Stimulated activated CD8-positive, alpha-beta memory T cell treated with anti-CD3 and anti-CD28 coated beads, Interleukin-15, amount 100 ng/mL, for 24 hours (primary cell): ENCODE data around the gene SENP5.
"Not testable (repeated sequence)": the region's sequence is repeated elsewhere in the genome, so short reads cannot be mapped to it uniquely, and the experiment has no call there.

Source experiments
- DNase-seq: peaks from one replicate; pipeline ENCODE4 v3.0.0-alpha.2; 2020; ENCODE audit warnings: low read depth

The SENP5 gene

GRCh38 chr3:196942915-196943277 is 75.2 kb downstream of the SENP5 start:
- no peak for DNase-seq

- DNase-seq, result not testable (repeated sequence)
Measured at GRCh38 chr3:196944037-196944790, 76.5 kb downstream of the SENP5 start.

DNA sequence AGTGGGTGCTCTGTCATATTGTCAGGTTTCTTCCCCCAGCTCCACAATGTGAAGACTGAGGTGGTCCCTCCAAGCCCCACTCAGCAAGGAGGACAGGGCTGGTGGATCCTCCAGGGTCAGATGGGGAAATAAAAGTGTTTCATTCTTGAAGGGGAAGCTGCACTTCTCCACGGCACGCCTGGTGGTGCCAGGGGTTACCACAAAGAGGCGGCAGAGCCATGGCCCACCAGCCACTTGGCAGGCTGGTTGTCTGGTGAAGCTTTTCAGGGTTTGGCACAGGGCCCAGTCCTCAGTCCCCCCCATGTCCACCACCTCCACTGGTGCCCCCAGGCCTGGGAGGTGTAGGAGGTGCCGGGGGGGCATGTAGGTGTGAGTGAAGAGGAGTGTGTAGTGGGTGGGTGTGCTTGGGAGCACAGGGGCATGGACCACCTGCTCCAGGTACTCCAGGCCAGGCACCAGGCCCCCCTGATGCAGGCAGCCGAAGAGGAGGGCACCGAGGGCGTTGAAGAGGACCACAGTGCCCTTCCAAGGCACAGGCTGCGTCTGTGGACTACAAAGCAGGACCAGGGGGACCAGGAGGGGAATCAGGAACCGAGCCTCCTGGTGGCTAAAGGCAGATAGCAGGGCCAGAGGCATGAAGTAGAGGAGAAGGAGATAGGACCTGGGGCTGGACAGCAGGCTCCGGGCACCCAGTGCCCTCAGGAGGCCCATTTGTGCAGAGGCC is 79.6 kb downstream of the SENP5 start:
- no peak for DNase-seq

DNA sequence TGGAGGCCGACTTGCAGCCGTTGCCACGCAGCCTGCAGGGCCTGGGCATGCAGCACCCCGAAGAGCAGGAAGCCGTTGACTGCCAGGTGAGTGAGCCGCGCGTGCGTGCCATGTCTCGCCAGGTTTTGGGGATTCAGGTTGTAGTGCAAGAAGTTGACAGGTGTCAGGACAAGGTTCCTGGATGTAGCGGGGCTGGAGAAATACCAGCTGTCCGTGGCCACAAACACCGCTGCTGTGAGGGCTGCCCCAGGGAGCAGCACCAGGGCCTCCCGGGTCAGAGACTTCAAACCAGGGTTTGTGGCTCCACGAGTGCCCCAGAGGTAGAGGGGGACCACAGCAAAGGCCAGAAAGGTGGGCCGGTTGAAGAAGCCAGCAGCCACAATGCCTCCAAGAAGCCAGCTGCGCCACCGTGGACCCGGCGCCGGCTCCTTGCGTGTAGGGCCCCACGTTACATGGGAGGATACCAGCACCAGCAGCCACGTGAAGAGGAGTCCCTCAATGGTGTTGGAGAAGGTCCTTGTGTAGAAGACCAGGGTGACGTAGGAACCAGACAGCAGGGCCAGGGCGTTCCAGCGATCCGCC is 80.2 kb downstream of the SENP5 start:
- DNase-seq, result no peak

GRCh38 chr3:196948442-196949284 is 80.9 kb downstream of the SENP5 start:
- DNase-seq, result no peak

GRCh38 chr3:196949285-196949619 is 81.5 kb downstream of the SENP5 start:
- no peak for DNase-seq

DNA sequence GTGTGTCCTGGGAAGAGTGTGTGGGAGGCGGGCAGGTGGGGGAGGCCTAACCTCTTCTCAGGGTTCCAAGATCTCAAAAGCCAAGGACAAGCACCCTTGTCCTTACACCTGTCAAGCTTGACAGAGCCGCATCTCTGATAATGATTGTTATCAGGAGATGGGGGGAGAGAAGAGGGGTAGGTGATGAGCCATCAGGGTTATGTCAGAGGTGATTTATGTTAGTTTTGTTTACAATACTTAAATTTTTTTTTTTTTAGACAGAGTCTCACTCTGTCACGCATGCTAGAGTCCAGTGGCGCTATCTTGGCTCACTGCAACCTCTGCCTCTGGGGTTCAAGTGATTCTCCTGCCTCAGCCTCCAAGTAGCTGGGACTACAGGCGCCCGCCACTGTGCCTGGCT is 82.0 kb downstream of the SENP5 start:
- no peak for DNase-seq

- DNase-seq, result no peak
Measured at GRCh38 chr3:196951371-196951770, 83.7 kb downstream of the SENP5 start.

DNA sequence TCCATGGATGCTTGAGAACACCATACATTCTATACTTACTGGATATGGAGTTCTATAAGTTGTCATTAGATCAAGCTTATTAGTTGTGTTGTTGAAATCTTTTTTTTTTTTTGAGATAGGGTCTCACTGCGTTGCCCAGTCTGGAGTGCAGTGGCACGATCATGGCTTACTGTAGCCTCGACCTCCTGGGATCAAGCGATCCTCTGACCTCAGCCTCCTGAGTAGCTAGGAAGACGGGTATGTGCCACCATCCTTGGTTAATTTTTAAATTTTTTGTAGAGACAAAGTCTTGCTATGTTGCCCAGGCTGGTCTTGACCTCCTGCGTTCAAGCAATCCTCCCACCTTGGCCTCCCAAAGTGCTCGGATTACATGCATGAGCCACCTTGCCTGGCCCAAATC is 87.1 kb downstream of the SENP5 start:
- DNase-seq, result no peak

DNA sequence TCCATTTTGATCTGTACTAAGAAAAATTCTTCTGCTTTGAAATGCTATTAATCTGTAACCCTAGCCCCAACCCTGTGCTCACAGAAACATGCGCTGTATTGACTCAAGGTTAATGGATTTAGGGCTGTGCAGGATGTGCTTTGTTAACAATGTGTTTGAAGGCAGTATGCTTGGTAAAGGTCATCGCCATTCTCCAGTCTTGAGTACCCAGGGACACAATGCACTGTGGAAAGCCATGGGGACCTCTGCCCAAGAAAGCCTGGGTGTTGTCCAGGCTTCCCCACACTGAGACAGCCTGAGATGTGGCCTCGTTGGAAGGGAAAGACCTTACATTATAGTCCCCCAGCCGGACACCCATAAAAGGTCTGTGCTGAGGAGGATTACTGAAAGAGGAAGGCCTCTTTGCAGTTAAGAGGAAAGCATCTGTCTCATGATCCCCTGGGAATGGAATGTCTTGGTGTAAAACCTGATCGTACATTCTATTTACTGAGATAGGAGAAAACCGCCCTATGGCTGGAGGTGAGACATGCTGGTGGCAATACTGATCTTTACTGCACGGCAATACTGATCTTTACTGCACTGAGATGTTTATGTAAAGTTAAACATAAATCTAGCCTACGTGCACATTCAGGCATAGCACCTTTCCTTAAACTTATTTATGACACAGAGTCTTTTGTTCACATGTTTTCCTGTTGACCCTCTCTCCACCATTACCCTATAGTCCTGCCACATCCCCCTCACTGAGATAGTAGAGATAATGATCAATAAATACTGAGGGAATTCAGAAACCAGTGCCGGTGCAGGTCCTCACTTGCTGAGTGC is 94.6 kb downstream of the SENP5 start:
- DNase-seq, result no peak

DNA sequence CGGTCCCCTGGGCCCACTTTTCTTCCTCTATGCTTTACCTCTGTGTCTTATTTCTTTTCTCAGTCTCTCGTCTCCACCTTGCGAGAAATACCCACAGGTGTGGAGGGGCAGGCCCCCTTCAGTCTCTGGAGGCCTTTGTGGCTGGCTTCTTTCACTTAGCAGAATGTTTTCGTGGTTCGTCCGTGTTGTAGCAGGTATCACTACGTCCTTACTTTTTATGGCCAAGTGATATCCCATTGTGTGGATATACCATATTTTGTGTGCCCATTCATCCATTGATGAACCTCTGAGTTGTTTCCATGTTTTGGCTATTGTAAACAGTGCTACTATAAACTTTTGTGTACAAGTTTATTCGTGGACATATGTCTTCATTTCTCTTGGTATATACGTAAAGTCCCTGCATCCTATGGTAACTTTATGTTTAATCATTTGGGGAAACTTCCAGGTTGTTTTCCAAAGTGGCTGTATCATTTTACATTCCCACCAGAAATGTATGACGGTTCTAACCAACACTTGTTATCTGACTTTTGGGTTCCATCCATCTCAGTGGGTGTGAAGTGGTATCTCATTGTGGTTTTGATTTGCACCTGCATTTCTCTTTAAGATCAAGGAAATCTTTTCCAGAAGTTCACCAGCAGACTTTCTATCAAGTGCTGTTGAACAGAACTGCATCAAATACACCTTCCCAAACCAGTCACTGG is 95.4 kb downstream of the SENP5 start:
- DNase-seq, result no peak

GRCh38 chr3:196963631-196963953 is 95.9 kb downstream of the SENP5 start:
- DNase-seq, result no peak

DNA sequence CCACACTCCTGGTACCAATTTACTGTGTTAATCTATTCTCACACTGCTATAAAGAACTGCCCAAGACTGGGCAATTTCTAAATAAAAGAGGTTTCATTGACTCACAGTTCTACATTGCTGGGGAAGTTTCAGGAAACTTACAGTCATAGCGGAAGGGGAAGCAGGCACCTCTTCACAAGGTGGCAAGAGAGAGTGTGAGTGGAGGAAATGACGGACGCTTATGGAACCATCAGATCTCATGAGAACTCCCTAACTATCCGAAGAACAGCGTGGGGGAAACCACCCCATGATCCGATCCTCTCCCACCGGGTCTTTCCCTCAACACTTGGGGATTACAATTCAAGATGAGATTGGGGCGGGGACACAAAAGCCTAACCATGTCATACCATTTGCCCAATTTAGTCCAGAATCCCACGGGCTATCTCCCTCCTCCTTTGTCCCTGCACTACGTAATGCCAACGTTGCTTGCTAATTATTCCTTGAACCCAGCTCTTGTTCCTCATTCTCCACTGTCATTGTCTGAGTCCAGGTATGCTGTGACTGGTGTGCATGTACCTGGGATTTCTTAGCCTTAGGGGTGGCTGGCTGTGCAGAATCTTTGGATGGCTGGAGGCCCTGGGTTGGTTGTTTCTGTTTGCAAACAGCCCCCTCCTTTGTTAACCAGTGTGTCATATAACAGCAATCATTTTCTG is 97.5 kb downstream of the SENP5 start:
- no peak for DNase-seq

DNA sequence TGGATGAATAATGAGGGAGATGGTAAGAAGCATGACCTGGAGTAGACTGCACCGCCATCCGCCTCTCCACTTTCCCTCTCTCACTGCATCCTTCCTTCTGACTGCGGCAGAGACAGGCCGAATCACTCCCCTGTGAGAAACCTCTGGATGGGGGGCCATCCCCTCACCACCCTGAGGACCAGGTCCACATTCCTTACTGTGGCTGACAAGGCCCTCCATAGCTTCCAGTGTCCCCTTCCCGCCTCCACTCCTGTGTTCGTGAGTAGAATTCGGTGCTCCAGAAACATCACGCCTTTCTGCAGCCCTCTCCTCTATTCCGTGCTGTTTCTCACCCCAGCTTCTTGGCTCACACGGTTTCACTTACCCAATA is 98.1 kb downstream of the SENP5 start:
- no peak for DNase-seq

DNA sequence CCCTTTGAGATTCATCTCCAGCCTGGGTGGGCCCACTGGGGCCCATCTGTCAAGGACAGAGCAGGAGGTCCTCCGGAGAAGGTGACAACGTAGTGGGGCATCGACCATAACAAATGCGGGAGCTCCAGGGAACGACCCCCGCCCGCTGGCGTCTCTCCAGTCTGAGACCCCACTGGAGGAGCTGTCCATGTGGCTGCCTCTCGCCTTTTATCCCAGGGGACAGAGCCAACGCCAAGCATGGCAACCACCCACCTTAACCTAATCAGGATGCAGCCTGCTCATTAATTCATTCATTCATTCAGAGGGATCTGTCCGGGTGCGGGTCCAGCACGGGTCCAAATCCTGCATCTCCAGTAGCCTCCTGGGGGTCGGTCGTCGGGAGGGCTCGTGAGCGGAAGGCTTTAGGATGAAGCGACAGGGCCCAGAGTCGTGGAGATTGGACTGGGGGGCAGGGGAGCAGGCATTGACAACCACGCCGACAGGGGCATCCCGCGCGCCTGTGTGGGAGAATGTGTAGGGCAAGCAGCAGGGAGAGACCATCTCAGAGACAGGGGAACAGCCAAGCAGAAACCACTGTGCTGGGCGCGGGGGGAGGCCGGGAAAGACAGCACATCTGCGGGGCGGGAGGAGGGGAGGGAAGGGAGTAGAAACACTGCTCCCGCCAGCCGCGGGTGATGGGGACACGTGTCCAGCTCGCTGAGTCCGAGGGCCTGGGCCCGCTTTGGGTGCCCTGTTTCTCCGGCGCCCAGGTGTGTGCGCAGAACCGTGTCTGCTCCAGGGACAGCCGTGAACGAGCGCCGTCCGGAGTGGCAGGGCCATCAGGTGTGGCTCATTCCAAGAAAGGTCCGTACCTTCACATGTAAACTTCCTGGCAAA is 99.0 kb downstream of the SENP5 start:
- no peak for DNase-seq

GRCh38 chr3:196967412-196968232 is 99.9 kb downstream of the SENP5 start:
- DNase-seq, result no peak

DNA sequence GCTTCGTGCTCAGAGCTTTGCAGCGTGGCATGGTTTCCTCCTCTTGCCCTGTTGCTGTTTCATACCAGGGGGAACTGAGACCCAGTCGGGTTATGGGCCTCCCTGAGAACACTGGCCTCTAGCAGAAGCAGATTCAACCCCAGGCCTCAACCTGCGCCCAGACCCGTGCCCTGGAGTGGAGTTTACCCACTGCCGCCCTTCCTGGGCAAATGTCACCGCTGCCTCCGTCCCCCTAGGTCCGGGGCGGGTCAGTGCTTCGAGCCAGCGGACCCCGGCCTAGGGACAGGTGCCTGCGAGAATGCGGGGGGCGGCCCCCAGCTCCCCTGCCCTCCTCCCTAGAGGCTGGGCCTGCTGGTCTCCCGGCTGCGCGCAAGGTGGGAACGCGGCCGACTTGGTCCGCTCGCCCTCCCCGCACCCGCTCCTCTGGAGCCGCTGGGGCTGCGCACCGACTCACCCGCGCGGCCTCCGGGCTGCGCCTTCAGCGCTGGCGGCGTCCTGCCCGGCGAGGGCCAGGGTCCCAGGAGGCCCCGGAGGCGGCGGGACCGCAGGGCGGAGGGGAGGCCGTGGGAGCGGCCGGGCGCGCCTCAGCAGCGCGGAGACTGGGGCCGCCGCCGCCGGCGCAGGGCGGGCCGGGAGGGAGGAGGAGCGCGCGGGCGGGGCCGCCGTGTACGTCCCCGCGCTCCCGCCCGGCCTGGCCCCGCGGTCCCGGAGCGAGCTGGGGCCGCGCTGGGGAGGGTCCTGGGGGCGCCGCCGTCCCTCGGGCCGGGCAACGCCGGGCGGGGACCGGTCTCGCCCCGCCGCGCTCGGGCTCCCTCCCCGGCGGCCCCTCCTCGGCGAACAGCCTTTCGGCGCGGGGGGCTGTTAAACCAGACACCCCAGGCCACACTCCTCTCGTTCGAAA is 100.8 kb downstream of the SENP5 start, which contains the start of gene PIGZ:
Gene PIGZ, minus strand, starts transcription at position 601 of the 901 bp plus-strand sequence. CDS start 16,802 bp downstream, outside the sequence.
- no peak for DNase-seq
